ENCODE results near the gene GPATCH8.

DNA sequence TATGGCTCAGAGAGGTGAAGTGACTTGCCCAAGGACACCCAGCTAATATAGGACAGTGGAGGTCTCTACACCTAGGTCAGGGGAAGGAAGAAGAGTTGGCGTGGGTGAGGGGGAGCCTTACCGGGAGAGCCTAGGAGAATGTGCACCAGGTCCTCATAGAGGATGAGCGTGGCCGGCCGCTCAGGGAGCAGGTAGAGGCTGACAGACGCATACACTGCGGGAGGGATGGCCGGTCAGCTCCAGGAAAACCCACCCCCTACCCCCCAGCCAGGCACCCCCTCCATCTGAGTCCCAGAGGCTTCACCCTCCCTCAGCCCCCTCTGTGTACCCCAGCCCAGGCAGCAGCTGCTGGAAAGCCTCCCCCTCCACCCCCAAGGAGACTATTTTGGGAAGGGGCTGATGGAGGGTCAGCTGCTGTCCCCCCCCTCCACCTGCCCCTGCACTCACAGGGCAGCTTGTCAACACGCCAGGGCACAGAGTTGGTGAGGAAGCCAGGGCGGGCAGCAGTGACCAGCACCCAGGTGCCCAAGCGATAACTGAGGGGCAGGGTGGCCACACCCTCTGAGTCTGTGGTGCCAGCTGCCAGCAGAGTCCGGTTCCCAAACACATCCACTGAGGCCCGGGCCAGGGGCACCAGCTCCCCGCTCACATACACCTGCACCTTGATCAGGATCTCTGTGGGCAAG, 143.6 kb downstream of the GPATCH8 start:
- TF ChIP-seq EGR1 (conservative IDR thresholded peaks at IDR 0.05): no peak
- no peak for TF ChIP-seq SP2 (IDR thresholded peaks at IDR 0.05; ENCODE audit: extremely low read depth, low read depth, low read length, poor library complexity, severe bottlenecking)
- TF ChIP-seq, protein P1, sequence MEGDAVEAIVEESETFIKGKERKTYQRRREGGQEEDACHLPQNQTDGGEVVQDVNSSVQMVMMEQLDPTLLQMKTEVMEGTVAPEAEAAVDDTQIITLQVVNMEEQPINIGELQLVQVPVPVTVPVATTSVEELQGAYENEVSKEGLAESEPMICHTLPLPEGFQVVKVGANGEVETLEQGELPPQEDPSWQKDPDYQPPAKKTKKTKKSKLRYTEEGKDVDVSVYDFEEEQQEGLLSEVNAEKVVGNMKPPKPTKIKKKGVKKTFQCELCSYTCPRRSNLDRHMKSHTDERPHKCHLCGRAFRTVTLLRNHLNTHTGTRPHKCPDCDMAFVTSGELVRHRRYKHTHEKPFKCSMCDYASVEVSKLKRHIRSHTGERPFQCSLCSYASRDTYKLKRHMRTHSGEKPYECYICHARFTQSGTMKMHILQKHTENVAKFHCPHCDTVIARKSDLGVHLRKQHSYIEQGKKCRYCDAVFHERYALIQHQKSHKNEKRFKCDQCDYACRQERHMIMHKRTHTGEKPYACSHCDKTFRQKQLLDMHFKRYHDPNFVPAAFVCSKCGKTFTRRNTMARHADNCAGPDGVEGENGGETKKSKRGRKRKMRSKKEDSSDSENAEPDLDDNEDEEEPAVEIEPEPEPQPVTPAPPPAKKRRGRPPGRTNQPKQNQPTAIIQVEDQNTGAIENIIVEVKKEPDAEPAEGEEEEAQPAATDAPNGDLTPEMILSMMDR (IDR thresholded peaks at IDR 0.05 in 2 of 3, conservative IDR thresholded peaks at IDR 0.05 in 1 of 3; ENCODE audit: insufficient read depth in 2 of 3, low read depth in 1 of 3, low read length in 3 of 3): no peak
- no peak for TF ChIP-seq PHF8 (IDR thresholded peaks at IDR 0.05; ENCODE audit: borderline replicate concordance, low read length)
- no peak for TF ChIP-seq EZH2 (IDR thresholded peaks at IDR 0.05; ENCODE audit: borderline replicate concordance, low read depth, low read length)
- no peak for TF ChIP-seq SPI1 (IDR thresholded peaks at IDR 0.05; ENCODE audit: borderline replicate concordance, low read depth, low read length)
- TF ChIP-seq MAFK (IDR thresholded peaks at IDR 0.05; ENCODE audit: low read length): no peak
- no peak for TF ChIP-seq GATAD2B (IDR thresholded peaks at IDR 0.05; ENCODE audit: borderline replicate concordance)
- TF ChIP-seq FOXM1 (IDR thresholded peaks at IDR 0.05; ENCODE audit: low read depth): no peak
- no peak for TF ChIP-seq FOXM1 (CRISPR knock-in tag; IDR thresholded peaks at IDR 0.05; ENCODE audit: low read depth)
- TF ChIP-seq NR2F6 (CRISPR knock-in tag; IDR thresholded peaks at IDR 0.05): no peak
- no peak for TF ChIP-seq ATF1 (CRISPR knock-in tag; IDR thresholded peaks at IDR 0.05)
- TF ChIP-seq ATF1 (tag; IDR thresholded peaks at IDR 0.05): no peak
- TF ChIP-seq, protein P2, sequence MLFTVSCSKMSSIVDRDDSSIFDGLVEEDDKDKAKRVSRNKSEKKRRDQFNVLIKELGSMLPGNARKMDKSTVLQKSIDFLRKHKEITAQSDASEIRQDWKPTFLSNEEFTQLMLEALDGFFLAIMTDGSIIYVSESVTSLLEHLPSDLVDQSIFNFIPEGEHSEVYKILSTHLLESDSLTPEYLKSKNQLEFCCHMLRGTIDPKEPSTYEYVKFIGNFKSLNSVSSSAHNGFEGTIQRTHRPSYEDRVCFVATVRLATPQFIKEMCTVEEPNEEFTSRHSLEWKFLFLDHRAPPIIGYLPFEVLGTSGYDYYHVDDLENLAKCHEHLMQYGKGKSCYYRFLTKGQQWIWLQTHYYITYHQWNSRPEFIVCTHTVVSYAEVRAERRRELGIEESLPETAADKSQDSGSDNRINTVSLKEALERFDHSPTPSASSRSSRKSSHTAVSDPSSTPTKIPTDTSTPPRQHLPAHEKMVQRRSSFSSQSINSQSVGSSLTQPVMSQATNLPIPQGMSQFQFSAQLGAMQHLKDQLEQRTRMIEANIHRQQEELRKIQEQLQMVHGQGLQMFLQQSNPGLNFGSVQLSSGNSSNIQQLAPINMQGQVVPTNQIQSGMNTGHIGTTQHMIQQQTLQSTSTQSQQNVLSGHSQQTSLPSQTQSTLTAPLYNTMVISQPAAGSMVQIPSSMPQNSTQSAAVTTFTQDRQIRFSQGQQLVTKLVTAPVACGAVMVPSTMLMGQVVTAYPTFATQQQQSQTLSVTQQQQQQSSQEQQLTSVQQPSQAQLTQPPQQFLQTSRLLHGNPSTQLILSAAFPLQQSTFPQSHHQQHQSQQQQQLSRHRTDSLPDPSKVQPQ (CRISPR knock-in tag; IDR thresholded peaks at IDR 0.05; ENCODE audit: borderline replicate concordance): no peak
- TF ChIP-seq SMARCB1 (IDR thresholded peaks at IDR 0.05; ENCODE audit: insufficient read length, low read depth): no peak

All from K562 (cell line).